ENCODE results near the gene FADS6.

- TF ChIP-seq CTCF (IDR thresholded peaks at IDR 0.05; ENCODE audit: poor library complexity, severe bottlenecking) (no peak), REST (IDR thresholded peaks at IDR 0.05; ENCODE audit: borderline replicate concordance) (no peak), POLR2AphosphoS5 (IDR thresholded peaks at IDR 0.05) (no peak)
Measured at GRCh38 chr17:74881073-74881472, 12.4 kb downstream of the FADS6 start.
